ENCODE results near the gene TRAPPC10.

TRAPPC10 gene

DNA sequence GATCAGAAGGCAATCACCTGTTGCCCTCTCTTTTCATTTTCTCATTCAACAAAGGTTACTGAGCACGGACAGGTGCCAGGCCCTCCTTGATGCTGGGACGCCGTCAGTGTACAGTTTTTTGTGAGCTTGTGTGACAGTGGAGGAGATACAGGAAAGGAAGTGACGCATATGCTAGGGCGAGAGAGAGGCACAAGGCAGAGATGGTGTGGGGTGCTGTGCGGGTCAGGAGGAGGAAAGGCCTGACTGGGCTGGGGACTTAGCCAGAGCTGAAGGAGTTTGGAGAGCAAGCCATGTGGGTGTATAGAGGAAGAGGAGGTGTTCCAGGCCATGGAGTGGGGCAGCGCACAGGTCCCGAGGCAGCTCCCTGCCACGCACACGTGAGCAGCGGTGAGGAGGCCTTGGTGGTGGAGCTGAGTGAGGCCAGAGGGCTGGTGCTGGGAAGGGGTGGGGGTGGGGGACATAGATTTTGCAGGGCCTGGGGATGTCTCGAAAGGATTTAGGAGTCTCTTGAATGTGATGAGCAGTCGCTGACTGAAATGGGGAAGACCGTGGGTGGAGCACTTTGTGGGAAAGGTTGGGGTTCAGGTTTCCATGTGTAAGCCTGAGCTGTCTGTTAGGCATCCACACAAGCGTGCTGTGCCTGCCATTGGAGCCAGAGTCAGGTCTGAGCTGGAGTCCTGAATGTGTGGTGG, 46.0 kb downstream of the TRAPPC10 start:
- TF ChIP-seq CTCF (IDR thresholded peaks at IDR 0.05) = no peak
- no peaks in the 10 kb centered on the region for H3K9me3 Mint-ChIP-seq
- no peaks in the 10 kb centered on the region for H3K27me3 Mint-ChIP-seq (ENCODE audit: low read depth, poor library complexity)
- H3K4me1 Mint-ChIP-seq = peaks cover 25% of the 10 kb centered on the region
- no peak for DNase-seq
- H3K4me3 Mint-ChIP-seq = no peak overlapping the region
- H3K27ac Mint-ChIP-seq = peak overlapping the region; percentile 86
- peaks cover 32% of the 10 kb centered on the region for H3K36me3 Mint-ChIP-seq (ENCODE audit: low read depth)

DNA sequence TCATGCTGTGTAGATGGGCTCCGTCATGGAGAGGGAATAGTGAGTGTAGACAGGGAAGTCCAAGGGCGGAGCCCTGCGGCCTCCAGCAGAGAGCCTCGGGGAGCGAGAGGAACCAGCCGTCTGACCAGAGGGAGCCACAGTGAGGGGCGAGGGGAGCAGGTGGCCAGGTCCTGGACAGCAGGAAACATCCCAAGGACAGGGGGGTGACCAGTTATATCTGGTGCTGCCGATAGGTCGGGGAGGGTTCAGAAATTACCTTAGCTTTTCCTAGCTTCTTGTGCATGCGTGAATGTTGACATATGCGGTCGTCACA, 46.5 kb downstream of the TRAPPC10 start:
- Mint-ChIP-seq H3K9me3 (no peaks in the 10 kb centered on the region), H3K4me1 (peaks cover 23% of the 10 kb centered on the region), H3K4me3 (no peak overlapping the region), H3K36me3 (ENCODE audit: low read depth) (peaks cover 31% of the 10 kb centered on the region), H3K27me3 (ENCODE audit: low read depth, poor library complexity) (no peaks in the 10 kb centered on the region), H3K27ac (peak overlapping the region; percentile 86)
- TF ChIP-seq CTCF (IDR thresholded peaks at IDR 0.05) = no peak
- DNase-seq = no peak

DNA sequence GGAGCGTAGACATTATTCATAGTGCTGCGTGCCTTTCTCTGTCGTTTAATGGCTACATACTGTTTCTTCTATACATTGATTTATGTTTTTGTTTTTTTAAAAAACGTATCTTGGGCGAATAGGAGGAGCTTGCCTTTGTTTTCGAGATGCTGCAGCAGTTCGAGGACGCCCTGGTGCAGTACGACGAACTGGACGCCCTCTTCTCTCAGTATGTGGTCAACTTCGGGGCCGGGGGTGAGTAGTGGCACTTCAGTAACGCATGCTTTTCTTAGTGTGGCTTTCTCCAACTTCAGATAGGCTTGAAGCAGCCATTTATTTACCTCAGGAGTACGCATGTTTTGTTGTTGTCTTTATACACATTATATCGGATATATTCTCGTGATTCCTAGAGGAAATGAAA, 46.9 kb downstream of the TRAPPC10 start:
- H3K27ac Mint-ChIP-seq = peak overlapping the region; percentile 86
- DNase-seq = no peak
- no peak for TF ChIP-seq CTCF (IDR thresholded peaks at IDR 0.05)
- H3K27me3 Mint-ChIP-seq (ENCODE audit: low read depth, poor library complexity) = no peaks in the 10 kb centered on the region
- no peaks in the 10 kb centered on the region for H3K9me3 Mint-ChIP-seq
- peaks cover 30% of the 10 kb centered on the region for H3K36me3 Mint-ChIP-seq (ENCODE audit: low read depth)
- H3K4me3 Mint-ChIP-seq = no peak overlapping the region
- peaks cover 20% of the 10 kb centered on the region for H3K4me1 Mint-ChIP-seq

- Mint-ChIP-seq H3K27me3 (ENCODE audit: low read depth, poor library complexity) (no peaks in the 10 kb centered on the region), H3K27ac (no peak overlapping the region), H3K4me3 (no peak overlapping the region), H3K36me3 (ENCODE audit: low read depth) (peaks cover 32% of the 10 kb centered on the region), H3K4me1 (peaks cover 15% of the 10 kb centered on the region), H3K9me3 (no peaks in the 10 kb centered on the region)
- DNase-seq = no peak
- TF ChIP-seq CTCF (IDR thresholded peaks at IDR 0.05) = no peak
Measured at GRCh38 chr21:44059710-44060109, 47.6 kb downstream of the TRAPPC10 start.

DNA sequence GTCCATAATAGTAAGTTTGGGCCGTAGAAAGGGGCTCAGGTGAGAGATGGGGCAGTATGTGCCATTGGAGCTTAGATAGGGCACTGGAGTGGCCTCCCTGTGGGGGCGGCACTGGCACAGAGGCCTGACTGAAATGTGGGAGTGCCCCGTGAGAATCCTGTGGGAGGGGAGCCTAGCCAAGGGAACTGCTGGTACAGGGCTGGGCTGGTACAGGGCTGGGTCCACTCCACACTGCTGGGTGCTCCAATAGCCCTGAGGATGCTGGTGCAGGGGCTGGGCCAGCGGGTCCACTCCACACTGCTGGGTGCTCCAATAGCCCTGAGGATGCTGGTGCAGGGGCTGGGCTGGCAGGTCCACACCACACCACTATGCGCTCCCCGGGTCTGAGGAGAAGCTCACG, 50.3 kb downstream of the TRAPPC10 start:
- no peak for TF ChIP-seq CTCF (IDR thresholded peaks at IDR 0.05)
- Mint-ChIP-seq H3K36me3 (ENCODE audit: low read depth) (peaks cover 23% of the 10 kb centered on the region), H3K27me3 (ENCODE audit: low read depth, poor library complexity) (no peaks in the 10 kb centered on the region), H3K27ac (no peak overlapping the region), H3K9me3 (no peaks in the 10 kb centered on the region), H3K4me1 (peaks cover 21% of the 10 kb centered on the region), H3K4me3 (no peak overlapping the region)
- no peak for DNase-seq

DNA sequence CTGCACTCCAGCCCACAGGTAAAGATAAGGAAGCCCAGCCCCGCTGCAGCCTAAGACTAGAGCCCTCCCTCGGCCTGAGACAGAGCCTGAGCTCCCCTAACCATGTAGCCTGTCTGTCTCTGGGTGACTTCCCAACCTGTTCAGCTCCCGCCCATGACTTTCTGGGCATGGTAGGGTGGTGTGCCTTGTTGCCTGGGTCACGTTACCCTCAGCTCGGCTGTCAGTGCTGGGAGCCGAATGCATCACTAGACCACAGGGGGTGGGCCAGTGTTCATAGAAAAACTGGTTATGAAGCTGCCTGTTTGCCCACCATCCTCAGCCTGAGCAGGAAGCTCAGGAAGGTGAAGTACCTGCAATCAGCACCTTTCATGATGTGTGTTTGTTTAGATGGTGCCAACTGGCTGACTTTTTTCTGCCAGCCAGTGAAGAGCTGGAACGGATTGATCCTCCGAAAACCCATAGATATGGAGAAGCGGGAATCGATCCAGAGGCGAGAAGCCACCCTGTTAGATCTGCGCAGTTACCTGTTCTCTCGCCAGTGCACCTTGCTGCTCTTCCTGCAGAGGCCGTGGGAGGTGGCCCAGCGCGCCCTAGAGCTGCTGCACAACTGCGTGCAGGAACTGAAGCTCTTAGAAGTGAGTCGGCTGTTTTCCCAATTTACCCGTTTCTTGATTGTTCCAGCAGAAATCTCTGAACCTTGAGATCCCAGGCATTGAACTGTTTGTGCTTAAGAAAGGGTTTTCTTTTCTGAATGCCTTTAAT, 51.2 kb downstream of the TRAPPC10 start:
- no peak for TF ChIP-seq CTCF (IDR thresholded peaks at IDR 0.05)
- H3K4me1 Mint-ChIP-seq = peaks cover 17% of the 10 kb centered on the region
- peak overlapping the region; percentile 77 for H3K27ac Mint-ChIP-seq
- H3K27me3 Mint-ChIP-seq (ENCODE audit: low read depth, poor library complexity) = no peaks in the 10 kb centered on the region
- no peaks in the 10 kb centered on the region for H3K9me3 Mint-ChIP-seq
- no peak overlapping the region for H3K4me3 Mint-ChIP-seq
- DNase-seq = no peak
- peaks cover 22% of the 10 kb centered on the region for H3K36me3 Mint-ChIP-seq (ENCODE audit: low read depth)
